Adrenal gland (tissue), 12 donors: ENCODE results near the gene SERGEF. TPM values are rescaled to one million over a fixed set of nuclear protein-coding genes. Genes with fewer than 3 reads are reported as not detected.
"Not testable (repeated sequence)": the region's sequence is repeated elsewhere in the genome, so short reads cannot be mapped to it uniquely, and the experiment has no call there.

Experiments used
- DNase-seq, 7 donors: peaks; one replicate each; pipeline ENCODE4 v3.0.0-alpha.2; 2019 to 2020
- H3K27ac ChIP-seq, 5 donors: fragments of 200-600 bp; sonication (generic) in 4 of 5; 1 replicate in 3 of 5; 2 replicates in 2 of 5; pipeline versions ENCODE4 v1.5.1 to v1.8.0; 2016 to 2020; ENCODE audit warnings: mild to moderate bottlenecking in 1 of 5
- H3K27me3 ChIP-seq: fragments of 200-600 bp; 2 replicates; pipeline ENCODE4 v1.8.0; 2021
- H3K36me3 ChIP-seq, 2 donors: fragments of 200-600 bp; replicated peaks in 1 of 2; 1 replicate in 1 of 2; 2 replicates in 1 of 2; pipeline versions ENCODE4 v1.5.1 to v1.8.0; 2018 to 2022
- H3K4me1 ChIP-seq, 2 donors: fragments of 200-600 bp; replicated peaks in 1 of 2; 1 replicate in 1 of 2; 2 replicates in 1 of 2; pipeline versions ENCODE4 v1.5.1 to v1.8.0; 2018 to 2021
- H3K4me3 ChIP-seq, 4 donors: fragments of 200-600 bp; sonication (generic) in 3 of 4; one replicate each; pipeline ENCODE4 v1.5.1; 2016 to 2018
- H3K9me3 ChIP-seq, 3 donors: fragments of 200-600 bp; sonication (generic) in 1 of 3; replicated peaks in 1 of 3; 1 replicate in 2 of 3; 2 replicates in 1 of 3; pipeline versions ENCODE4 v1.5.1 to v1.8.0; 2016 to 2021
- POLR2A ChIP-seq, 2 donors: fragments of 450-650 bp; IDR thresholded peaks; one replicate each; pipeline ENCODE4 v1.6.1; 2017; ENCODE audit warnings: antibody characterized with exemption in 2 of 2, mild to moderate bottlenecking in 2 of 2, moderate library complexity in 1 of 2
- WGBS, 4 donors: extraction: QIAGEN DNeasy Blood & Tissue Kit in 2 of 4; methylation state at CpG; one replicate each; pipeline versions ENCODE4 v1.1.5 to v1.1.7; 2013 to 2017; 5-methylcytosine and 5-hydroxymethylcytosine counted together
- intact Hi-C, 2 donors: fragments of 100-400 bp; cut with DNase I; formaldehyde crosslinking; loops; one replicate each; pipeline versions ENCODE4 v1.14.1 to v1.15.0; 2022 to 2023
- polyA plus RNA-seq, 3 donors: library from polyadenylated mRNA; stranded (reverse); fragments of 200-250 nt in 2 of 3; fragments of 350-450 nt in 1 of 3; fragmentation: Illumina TruSeq in 1 of 3; extraction: RNeasy Lipid Tissue Mini Kit (QIAGEN cat#74804) in 1 of 3; gene quantifications; one replicate each; pipeline ENCODE4 v1.2.3, GENCODE V29; 2013 to 2014
- total RNA-seq, 9 donors: library from RNA; depleted of rRNA in 4 of 9; stranded (reverse); fragments of >200 nt in 4 of 9; fragments of 120-200 nt in 1 of 9; fragmentation: NEBNext Ultra II Directional in 1 of 9; extraction: Animal tissue kit (Norgen Biotek cat#: 25700) in 1 of 9; gene quantifications; one replicate each; pipeline versions ENCODE4 v1.1.0 to v1.2.4, GENCODE V29; 2013 to 2023
- TF ChIP-seq, protein P1 (sequence below), 6 experiments: fragments of 450-650 bp in 4 of 6; fragments of 200-600 bp in 2 of 6; sonication (generic) in 1 of 6; IDR thresholded peaks; 1 replicate in 5 of 6; 2 replicates in 1 of 6; pipeline versions ENCODE4 v1.5.1 to v1.8.0; 2016 to 2021; ENCODE audit warnings: antibody characterized with exemption in 6 of 6, mild to moderate bottlenecking in 2 of 6, moderate library complexity in 1 of 6
- donor health status: healthy with polysubstance abuse.
- donor health status: Bipolar disorder and iron deficiency.
- donor health status: DM: yes; HTN: yes; CAD: no.
- donor health status: DM: no; HTN: no; CAD: no.
- donor health status: DM: no; HTN: no; CAD: no.
- donor health status: DM: yes; HTN: yes; CAD: no.

SERGEF gene
- total and polyA plus RNA-seq, 12 donors = 21.7 to 216 (median 38.4) TPM

GRCh38 chr11:17901481-17901880, 111.4 kb downstream of the SERGEF start:
- Histone ChIP-seq H3K36me3 (no peaks in the 10 kb centered on the region), H3K27me3 (no peaks in the 10 kb centered on the region), H3K4me3 (no peak overlapping the region), H3K27ac (no peak overlapping the region), H3K9me3 (no peaks in the 10 kb centered on the region), H3K4me1 (no peaks in the 10 kb centered on the region)
- no peak for DNase-seq
- TF ChIP-seq, protein P1, sequence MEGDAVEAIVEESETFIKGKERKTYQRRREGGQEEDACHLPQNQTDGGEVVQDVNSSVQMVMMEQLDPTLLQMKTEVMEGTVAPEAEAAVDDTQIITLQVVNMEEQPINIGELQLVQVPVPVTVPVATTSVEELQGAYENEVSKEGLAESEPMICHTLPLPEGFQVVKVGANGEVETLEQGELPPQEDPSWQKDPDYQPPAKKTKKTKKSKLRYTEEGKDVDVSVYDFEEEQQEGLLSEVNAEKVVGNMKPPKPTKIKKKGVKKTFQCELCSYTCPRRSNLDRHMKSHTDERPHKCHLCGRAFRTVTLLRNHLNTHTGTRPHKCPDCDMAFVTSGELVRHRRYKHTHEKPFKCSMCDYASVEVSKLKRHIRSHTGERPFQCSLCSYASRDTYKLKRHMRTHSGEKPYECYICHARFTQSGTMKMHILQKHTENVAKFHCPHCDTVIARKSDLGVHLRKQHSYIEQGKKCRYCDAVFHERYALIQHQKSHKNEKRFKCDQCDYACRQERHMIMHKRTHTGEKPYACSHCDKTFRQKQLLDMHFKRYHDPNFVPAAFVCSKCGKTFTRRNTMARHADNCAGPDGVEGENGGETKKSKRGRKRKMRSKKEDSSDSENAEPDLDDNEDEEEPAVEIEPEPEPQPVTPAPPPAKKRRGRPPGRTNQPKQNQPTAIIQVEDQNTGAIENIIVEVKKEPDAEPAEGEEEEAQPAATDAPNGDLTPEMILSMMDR (IDR thresholded peaks at IDR 0.05) = no peak
- TF ChIP-seq POLR2A (IDR thresholded peaks at IDR 0.05) = no peak
- intact Hi-C loops = no loop called here
- 96 to 99% (median 97%) methylated on average over 2 of the region's 2 CpGs for WGBS, 4 donors

DNA sequence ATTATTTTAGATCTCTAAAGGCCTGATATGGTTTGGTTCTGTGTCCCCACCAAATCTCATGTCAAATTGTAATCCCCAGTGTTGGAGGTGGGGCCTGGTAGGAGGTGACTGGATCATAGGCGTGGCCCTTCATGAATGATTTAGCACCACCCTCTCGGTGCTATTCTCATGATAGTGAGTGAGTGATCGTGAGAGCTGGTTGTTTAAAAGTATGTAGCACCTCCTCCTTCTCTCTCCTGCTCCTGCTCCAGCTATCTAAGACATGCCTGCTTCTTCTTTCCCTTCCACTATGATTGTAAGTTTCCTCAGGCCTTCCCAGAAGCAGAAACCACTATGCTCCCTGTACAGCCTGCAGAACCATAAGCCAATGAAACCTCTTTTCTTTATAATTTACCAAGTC, 114.1 kb downstream of the SERGEF start:
- DNase-seq = no peak
- H3K4me1 ChIP-seq = no peaks in the 10 kb centered on the region
- WGBS, 4 donors = 82 to 93% (median 86%) methylated on average over 3 of the region's 3 CpGs
- H3K36me3 ChIP-seq = no peaks in the 10 kb centered on the region
- H3K27me3 ChIP-seq = no peaks in the 10 kb centered on the region
- intact Hi-C loops = no loop called here
- TF ChIP-seq POLR2A (IDR thresholded peaks at IDR 0.05) = no peak
- TF ChIP-seq, protein P1 (IDR thresholded peaks at IDR 0.05) = no peak
- H3K4me3 ChIP-seq = no peak overlapping the region
- no peak overlapping the region for H3K27ac ChIP-seq
- no peaks in the 10 kb centered on the region for H3K9me3 ChIP-seq

DNA sequence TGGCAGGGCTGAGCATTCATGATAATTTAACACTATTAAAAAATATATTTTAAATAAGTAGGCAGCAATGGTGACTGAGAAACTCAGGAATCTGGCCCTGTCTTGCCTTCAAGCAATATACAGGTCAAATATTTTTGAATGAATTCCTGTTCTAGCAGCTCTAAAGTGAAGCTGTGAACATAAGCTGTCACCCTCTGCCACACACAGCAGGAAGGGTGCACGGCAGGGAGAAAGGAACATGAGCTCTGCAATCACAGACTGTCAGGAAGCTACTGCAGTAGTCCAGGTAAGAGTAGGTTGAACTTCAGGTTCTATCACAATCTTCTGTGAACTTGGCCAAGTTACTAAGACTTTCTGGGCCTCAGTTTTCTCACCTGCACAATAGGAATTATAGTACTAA, 114.8 kb downstream of the SERGEF start:
- no peak for DNase-seq
- Histone ChIP-seq H3K4me3 (no peak overlapping the region), H3K36me3 (no peaks in the 10 kb centered on the region), H3K27ac (no peak overlapping the region), H3K4me1 (no peaks in the 10 kb centered on the region), H3K9me3 (no peaks in the 10 kb centered on the region), H3K27me3 (no peaks in the 10 kb centered on the region)
- WGBS, 4 donors = 88 to 100% (median 93%) methylated on average over 1 of the region's 1 CpG
- intact Hi-C loops = no loop called here
- TF ChIP-seq, protein P1 (IDR thresholded peaks at IDR 0.05) = no peak

GRCh38 chr11:17897495-17897894, 115.4 kb downstream of the SERGEF start:
- no peak for DNase-seq
- H3K9me3 ChIP-seq = no peaks in the 10 kb centered on the region
- TF ChIP-seq POLR2A (IDR thresholded peaks at IDR 0.05) = no peak
- TF ChIP-seq, protein P1 (IDR thresholded peaks at IDR 0.05) = no peak
- no peaks in the 10 kb centered on the region for H3K4me1 ChIP-seq
- intact Hi-C loops = no loop called here
- H3K27me3 ChIP-seq = no peaks in the 10 kb centered on the region
- no peak overlapping the region for H3K27ac ChIP-seq
- 89 to 97% (median 95%) methylated on average over 1 of the region's 1 CpG for WGBS, 4 donors
- H3K4me3 ChIP-seq = no peak overlapping the region
- H3K36me3 ChIP-seq = no peaks in the 10 kb centered on the region

DNA sequence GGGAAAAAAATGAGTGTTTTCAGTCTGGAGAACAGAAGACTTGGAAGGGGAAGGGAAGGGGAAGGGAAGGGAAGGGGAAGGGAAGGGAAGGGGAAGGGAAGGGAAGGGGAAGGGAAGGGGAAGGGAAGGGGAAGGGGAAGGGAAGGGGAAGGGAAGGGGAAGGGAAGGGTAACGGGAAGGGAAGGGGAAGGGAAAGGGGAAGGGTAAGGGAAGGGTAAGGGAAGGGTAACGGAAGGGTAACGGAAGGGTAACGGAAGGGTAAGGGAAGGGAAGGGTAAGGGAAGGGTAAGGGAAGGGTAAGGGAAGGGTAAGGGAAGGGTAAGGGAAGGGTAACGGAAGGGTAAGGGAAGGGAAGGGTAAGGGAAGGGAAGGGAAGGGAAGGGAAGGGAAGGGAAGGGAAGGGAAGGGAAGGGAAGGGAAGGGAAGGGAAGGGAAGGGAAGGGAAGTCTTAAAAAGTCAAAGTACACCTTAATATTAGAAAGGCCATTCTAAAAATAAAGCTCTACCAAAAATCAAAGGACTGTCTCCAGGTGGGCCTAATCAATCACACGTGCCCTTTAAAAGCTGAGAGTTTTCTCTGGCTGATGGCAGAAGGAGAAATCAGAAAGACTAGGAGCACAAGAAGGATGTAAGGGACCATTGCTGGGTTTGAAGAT, 116.2 kb downstream of the SERGEF start:
- 90 to 97% (median 94%) methylated on average over 5 to 6 of the region's 6 CpGs for WGBS, 4 donors
- H3K27ac ChIP-seq, H3K4me3 ChIP-seq, DNase-seq, H3K36me3 ChIP-seq, H3K9me3 ChIP-seq, intact Hi-C loops, H3K4me1 ChIP-seq, H3K27me3 ChIP-seq: not testable (repeated sequence)
